HG03108 (cell line): Measurements from ENCODE around the gene ERGIC2.
"Not testable (repeated sequence)": the region's sequence is repeated elsewhere in the genome, so short reads cannot be mapped to it uniquely, and the experiment has no call there.

Experiments
- ATAC-seq: cut with Tn5 transposase; IDR thresholded peaks from one replicate; pipeline ENCODE4 v1.9.1; 2021; ENCODE audit warnings: moderate library complexity; ENCODE audit not compliant: unreplicated experiment

ERGIC2 gene

DNA sequence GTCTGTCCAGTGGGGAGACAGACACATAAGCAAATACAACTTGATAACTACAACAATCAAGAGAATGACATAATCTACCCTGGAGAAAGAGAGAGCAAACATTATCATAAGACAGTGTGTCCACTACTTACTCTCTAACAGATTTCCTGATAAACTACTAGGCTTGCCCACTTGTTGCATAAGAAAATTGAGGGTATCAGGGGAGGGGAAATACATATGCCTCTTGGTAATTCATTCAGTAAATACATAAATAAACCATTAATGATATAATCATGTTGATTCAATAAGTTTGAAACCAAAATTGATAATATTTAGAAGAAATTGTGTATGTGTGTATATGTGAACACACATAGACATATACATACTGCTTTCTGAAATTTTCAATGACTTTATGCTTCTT, 76.6 kb downstream of the ERGIC2 start:
- ATAC-seq: no peak

DNA sequence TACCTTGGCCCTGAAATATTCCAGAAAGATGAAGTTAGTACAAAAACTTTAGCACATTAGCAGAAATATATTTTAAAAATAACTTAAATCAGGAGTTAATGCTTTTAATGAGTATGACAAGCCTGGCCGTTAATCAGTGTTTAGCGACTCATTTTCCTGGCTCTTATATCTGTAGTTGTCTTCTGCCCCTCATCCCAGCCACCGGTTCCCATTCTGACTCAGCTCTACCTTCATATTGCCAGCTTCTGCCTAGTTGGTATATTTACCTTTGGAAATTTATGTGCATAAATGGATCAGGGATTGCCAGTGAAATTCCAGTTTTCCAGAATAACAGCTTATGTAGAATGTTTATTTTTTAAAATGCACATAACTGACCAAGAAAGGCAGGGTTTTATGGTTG, 79.9 kb downstream of the ERGIC2 start:
- no peak for ATAC-seq

DNA sequence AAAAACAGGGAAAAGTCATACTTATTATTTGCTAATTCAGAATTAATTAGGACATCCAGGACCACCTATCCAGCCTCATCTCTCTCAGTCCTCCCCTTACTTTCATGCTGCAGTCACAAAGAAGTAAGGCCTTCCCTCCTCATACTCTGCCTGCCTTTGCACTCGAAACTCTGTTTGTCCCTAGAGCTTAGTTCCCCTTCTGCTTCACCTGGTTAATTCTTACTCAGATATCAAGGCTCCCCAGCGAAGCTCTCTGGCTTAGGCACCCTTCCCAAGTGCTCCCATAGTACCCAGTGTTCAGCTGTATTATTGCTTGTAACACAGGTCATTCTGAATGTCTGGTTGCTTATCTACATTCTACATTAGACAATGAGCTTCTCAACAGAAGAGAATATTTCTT, 81.3 kb downstream of the ERGIC2 start:
- no peak for ATAC-seq

DNA sequence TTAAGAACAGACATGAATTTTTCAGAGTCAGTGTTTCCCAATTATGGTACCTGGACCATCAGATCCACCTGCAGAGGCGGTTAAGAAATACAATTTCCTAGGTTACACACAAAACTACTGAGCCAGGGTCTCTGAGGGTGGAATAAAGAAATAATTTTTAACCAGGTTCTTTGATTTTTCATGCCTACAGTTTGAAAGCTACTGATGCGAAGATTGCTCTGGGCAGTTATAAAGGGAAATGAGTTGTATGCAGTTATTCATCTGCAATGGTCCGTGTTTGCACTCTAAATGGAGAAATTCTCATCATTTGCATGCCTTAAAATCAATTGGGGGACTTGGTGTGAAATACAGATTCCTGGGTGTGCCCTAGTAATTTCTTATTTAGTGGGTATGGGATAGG, 89.7 kb downstream of the ERGIC2 start:
- ATAC-seq: no peak

DNA sequence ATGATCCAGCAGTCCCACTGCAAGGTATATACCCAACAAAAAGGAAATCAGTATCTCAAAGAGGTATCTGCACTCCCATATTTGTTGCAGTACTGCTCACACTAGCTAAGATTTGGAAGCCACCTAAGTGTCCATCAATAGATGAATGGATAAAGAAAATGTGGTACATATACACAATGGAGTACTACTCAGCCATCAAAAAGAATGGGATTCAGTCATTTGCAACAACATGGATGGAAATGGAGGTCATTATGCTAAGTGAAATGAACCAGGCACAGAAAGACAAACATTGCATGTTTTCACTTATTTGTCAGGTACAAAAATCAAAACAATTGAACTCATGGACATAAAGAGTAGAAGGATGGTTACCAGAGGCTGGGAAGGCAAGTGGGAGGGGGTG, 90.5 kb downstream of the ERGIC2 start:
- ATAC-seq: not testable (repeated sequence)

DNA sequence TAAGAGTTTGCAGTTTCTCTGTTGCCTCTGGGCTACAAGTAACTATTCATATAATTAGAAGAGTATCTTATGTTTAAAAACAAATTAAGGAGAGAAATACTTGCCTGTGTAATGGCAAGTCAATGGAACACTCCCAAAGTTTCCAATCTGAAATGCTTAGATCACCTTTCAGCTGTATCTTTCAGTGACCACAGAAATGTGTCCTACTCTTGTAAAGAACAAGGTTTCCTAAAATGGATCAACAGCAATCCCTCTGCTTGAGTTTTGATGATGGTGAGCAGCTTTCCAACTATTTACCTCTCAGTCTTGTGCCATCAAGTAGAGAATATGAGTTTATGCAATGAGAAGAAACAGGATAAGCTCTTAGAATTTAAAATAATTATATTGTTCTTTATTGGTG, 92.9 kb downstream of the ERGIC2 start:
- no peak for ATAC-seq

DNA sequence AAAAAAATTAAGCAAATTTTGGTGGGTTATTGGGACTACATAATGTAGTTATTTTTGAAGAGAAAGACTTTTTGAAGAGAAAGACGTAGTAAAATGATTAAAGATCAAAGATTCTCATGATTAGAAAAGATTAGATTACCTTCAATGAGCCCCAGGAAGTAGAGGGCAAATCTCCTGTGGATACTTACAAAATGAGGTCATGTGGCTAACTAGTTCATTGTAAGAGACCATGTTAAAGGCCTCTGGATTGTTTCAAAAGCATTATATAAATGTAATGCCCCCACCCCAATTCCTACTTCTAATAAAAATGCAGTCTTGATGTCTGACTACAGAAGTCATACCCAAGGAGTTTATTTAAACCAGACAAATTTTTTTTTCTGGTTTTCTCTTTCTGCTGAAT, 93.3 kb downstream of the ERGIC2 start:
- ATAC-seq: no peak
